ENCODE measurements around the gene KCNK16.

- TF ChIP-seq, protein P1, sequence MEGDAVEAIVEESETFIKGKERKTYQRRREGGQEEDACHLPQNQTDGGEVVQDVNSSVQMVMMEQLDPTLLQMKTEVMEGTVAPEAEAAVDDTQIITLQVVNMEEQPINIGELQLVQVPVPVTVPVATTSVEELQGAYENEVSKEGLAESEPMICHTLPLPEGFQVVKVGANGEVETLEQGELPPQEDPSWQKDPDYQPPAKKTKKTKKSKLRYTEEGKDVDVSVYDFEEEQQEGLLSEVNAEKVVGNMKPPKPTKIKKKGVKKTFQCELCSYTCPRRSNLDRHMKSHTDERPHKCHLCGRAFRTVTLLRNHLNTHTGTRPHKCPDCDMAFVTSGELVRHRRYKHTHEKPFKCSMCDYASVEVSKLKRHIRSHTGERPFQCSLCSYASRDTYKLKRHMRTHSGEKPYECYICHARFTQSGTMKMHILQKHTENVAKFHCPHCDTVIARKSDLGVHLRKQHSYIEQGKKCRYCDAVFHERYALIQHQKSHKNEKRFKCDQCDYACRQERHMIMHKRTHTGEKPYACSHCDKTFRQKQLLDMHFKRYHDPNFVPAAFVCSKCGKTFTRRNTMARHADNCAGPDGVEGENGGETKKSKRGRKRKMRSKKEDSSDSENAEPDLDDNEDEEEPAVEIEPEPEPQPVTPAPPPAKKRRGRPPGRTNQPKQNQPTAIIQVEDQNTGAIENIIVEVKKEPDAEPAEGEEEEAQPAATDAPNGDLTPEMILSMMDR (IDR thresholded peaks at IDR 0.05; ENCODE audit: control extremely low read depth in 1 of 3, insufficient read depth in 1 of 3, low read depth in 1 of 3, low read length in 3 of 3): no peak
- TF ChIP-seq EP300 (IDR thresholded peaks at IDR 0.05; ENCODE audit: borderline replicate concordance in 1 of 2, low read depth in 2 of 2, low read length in 2 of 2): no peak
- TF ChIP-seq NRF1 (IDR thresholded peaks at IDR 0.05; ENCODE audit: low read depth, low read length): no peak
- TF ChIP-seq YY1 (IDR thresholded peaks at IDR 0.05; ENCODE audit: low read depth, low read length): no peak
- TF ChIP-seq, protein P2, sequence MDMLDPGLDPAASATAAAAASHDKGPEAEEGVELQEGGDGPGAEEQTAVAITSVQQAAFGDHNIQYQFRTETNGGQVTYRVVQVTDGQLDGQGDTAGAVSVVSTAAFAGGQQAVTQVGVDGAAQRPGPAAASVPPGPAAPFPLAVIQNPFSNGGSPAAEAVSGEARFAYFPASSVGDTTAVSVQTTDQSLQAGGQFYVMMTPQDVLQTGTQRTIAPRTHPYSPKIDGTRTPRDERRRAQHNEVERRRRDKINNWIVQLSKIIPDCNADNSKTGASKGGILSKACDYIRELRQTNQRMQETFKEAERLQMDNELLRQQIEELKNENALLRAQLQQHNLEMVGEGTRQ (IDR thresholded peaks at IDR 0.05; ENCODE audit: low read length): no peak
- no peak for TF ChIP-seq EZH2 (IDR thresholded peaks at IDR 0.05; ENCODE audit: low read depth, low read length, severe bottlenecking)
- TF ChIP-seq SUZ12 (IDR thresholded peaks at IDR 0.05; ENCODE audit: low read length): no peak
- TF ChIP-seq TBP (IDR thresholded peaks at IDR 0.05; ENCODE audit: low read depth, low read length): no peak
- no peak for TF ChIP-seq SAP30 (IDR thresholded peaks at IDR 0.05; ENCODE audit: insufficient read depth, insufficient replicate concordance, low read length)
- TF ChIP-seq CEBPB (IDR thresholded peaks at IDR 0.05; ENCODE audit: low read depth, low read length): no peak
- no peak for TF ChIP-seq BACH1 (IDR thresholded peaks at IDR 0.05; ENCODE audit: low read length)
Measured at GRCh38 chr6:39367700-39368099, 45.2 kb upstream of the KCNK16 start.
